ENCODE measurements around the gene SUMO4. TPM values are rescaled to one million over a fixed set of nuclear protein-coding genes. Genes with fewer than 3 reads are reported as not detected.

SUMO4 gene
- polyA plus RNA-seq, 5 donors: 0.79 to 1.9 (median 1.4) TPM

Other genes starting within 250 kb of the SUMO4 start
- gene TAB2, start 82.5 kb upstream of the SUMO4 start, polyA plus RNA-seq (ENCODE audit: insufficient read depth in 1 of 5, insufficient read length in 5 of 5, low replicate concordance in 1 of 5): 100 to 1,000 TPM in 1 of 5 donors, 10 to 100 TPM in 4; 66.1 to 106 (median 87.7) TPM
- gene ZC3H12D, start 84.8 kb downstream of the SUMO4 start, polyA plus RNA-seq (ENCODE audit: insufficient read depth in 1 of 5, insufficient read length in 5 of 5, low replicate concordance in 1 of 5): 1 to 10 TPM in 1 of 5 donors, under 1 TPM in 4; 0.62 to 1.1 (median 0.80) TPM
- 10 to 100 TPM; 51.9 to 75.3 (median 72.7) TPM for gene PPIL4, start 145.8 kb downstream of the SUMO4 start, polyA plus RNA-seq (ENCODE audit: insufficient read depth in 1 of 5, insufficient read length in 5 of 5, low replicate concordance in 1 of 5)
- 10 to 100 TPM; 40.8 to 62.6 (median 58.7) TPM for gene GINM1, start 166.1 kb downstream of the SUMO4 start, polyA plus RNA-seq (ENCODE audit: insufficient read depth in 1 of 5, insufficient read length in 5 of 5, low replicate concordance in 1 of 5)
- 10 to 100 TPM; 28.8 to 39.4 (median 33.8) TPM for gene KATNA1, start 248.5 kb downstream of the SUMO4 start, polyA plus RNA-seq (ENCODE audit: insufficient read depth in 1 of 5, insufficient read length in 5 of 5, low replicate concordance in 1 of 5)

Measured in right lung (tissue), 5 donors.